NCI-H1436 (cell line): ENCODE results near the gene OR6Q1.

Experiments used
- DNase-seq: peaks from one replicate; lab custom pipeline; 2025; lab: John Stamatoyannopoulos, UW

Gene OR6Q1

DNA sequence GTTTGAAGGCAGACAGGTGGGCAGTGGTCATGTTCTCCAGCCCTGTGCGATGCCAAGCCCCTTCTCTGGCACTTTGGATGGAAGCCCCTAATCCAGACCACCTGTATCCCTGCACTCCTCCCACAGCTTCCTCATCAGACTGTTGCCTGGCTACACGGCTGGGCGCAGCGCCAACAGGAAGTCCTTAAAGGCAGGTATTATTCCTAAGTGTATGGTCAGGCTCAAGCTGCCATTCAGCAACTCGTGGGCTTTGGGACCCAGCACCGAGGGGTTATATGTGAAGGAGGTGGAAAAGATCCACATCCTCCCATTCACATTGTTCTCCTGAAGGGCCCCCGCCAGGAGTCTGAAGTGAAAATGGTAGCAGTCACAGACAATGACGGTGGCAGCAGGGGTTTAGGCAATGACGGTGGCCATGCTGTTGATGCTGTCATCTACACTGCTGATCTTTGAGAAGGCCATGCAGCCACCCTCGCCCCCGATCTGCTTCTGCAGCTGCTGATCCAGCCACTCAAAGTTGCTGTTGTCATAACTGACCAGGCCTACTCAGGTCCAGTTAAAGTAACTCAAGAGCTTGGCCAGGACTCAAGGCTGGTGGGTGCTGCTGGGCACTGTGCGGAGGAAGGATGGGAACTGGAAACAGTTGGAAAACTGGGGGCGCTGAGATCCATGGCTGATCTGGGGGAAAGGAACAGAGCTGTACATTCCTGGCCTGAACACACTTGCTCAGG is 27.7 kb downstream of the OR6Q1 start:
- peak; percentile 69 for DNase-seq

DNA sequence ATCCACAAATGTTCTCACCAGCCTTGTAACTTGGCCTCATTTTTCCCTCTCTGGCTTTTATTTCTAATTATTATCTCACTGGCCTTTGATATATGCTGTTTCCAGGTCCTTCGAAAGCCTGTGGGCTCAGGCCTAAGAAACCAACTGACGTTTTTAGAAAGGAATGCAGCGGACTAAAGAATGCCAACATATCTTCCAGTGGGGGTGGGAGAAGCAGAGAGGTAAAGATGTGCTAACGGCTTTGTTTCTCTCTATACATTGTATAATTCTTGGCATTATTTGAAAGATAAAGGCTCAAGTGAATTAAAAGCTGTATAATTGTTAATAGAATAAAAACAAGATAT is 28.2 kb downstream of the OR6Q1 start:
- no peak for DNase-seq

DNA sequence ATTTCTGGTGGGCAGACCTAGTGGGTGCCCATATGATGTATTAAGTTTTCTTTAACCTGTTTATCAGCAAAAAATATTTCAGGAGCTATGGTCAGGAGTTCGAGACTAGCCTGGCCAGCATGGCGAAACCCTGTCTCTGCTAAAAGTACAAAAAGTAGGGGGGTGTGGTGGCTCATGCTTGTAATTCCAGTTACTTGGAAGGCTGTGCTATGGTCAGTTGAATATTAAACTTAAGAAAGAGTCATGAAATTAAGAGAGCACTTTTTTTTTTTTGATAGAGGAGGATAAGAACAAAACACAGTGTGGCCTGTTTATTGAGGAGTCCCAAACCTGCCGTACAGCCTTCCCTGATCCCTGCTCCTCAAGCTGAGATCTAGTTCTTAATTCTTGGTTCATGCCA is 29.8 kb downstream of the OR6Q1 start:
- no peak for DNase-seq

DNA sequence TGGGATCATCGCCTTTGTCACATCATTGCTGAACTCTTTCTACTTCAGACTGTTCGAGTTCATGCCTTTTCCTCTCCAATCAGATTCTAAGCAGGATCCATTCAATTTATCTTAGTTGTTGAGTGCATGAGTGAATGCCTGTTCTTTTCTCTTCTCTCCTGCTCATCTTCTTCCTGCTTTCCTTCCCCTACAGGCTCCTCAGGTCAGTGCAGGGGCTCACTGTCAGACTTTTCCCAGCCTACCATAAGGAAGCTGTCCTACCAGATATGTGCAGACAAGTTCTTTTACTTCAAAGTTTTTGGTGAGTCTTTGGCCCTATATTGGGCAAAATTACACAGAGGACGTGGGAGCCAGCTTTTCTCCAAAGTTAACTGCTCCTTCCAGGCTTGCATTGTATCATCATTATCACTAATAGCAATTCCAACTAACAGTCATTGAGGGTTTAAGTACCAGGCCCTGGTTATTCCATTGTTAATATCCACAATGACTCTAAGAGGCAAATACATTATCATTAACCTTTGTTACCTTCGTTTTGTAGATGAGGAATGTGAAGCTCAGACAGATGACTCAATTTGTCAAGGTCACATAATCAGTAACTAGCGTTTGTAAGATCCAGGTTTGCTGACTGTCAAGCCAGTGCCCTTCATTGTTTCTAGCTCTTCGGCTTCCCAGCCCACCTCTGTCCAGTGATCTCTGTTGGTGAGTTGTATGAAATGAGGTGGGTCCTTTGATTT is 30.4 kb downstream of the OR6Q1 start:
- no peak for DNase-seq

DNA sequence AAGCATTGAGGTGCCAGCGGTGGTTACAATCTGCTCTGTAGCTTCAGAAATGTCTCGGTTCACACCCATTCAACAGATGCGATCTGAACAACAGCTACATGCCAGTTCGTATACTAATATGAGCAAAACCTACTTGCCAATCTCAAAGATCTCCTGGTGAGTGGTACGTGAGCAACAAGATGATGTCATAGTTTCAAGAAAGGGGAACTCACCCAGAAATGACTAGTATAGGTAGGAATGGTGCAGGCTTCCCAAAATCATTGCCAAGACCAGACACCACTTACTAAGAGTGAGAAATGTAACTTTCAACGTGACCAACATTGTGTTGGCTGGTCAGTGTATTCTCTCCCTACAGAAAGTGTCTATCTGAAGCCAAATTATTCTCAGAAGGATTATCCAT is 31.1 kb downstream of the OR6Q1 start:
- DNase-seq, result no peak

DNA sequence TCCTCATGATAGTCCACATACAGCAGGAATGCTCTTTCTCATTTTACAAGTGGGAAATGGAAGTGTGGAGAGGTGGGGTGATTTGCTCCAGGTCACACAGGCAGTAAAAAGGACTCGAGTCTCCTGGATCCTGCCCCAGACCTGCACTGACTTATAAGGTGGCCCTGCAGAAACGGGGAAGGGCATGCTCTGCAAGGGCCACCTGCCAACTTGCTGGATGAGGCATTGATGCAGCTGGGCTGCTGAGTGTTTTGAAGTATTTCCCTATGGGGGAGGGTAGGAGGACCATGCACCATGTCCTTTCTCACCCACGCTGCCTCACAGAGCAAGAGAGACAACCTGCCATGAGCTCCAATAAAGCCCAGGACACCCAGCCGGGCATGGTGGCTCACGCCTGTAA is 36.9 kb downstream of the OR6Q1 start:
- DNase-seq, result no peak

DNA sequence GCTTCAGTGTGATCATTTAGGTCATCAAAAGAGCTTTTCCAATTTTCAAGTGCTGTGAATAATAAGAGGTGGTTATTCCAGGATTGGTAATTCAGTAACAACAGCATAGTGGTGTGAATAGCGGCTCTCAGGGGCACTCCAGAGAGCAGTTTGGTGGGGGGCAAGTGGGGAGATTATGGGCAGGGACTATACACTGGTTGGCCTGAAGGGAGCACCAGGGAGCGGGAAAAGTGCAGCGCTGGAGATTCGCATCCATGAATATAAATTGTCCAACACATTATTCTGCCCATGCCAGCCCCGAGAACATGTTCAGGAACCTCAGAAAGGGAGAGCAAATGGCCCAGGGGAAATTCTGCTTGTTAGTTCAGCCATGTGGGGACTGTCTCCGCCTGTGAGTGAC is 37.9 kb downstream of the OR6Q1 start:
- DNase-seq, result no peak

DNA sequence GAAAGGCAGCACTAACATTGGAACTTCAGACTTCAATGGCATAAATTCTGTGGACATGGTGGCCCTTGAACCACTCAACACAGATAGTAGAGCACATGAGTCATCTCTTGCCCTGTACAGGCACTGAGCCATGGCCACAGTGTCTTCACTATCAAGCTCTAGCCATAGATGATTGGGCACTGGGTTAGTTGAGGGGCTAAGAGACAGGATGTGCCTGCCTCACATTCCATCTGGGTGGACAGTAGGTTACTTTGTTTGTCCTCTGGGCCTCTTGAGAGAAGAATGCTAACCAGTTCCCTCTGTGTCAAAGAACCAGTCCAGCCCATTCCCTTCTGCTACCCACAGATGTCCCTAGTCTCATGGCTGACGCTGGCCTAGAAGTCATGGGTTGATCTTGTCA is 39.8 kb downstream of the OR6Q1 start:
- DNase-seq, result no peak

DNA sequence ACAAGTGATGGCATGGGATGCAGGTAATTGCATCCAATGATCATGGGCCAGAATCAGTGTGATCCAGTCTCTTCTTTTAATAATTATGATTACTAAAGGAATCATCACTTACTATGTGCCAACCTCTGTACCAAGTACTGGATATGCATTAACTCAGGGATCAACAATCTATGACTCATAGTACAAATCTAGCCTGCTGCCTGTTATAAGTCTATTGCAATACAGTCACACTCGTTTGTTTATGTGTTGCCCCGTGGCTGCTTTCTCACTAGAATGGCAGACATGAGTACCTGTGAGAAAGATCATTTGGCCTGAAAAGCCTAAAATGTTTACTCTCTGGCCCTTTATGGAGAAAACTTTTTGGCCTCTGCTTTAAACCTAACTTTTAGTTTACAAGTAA is 45.0 kb downstream of the OR6Q1 start:
- DNase-seq, result no peak
